K562 (cell line): Measurements from ENCODE around the gene GOT1. TPM values are rescaled to one million over a fixed set of nuclear protein-coding genes. Genes with fewer than 3 reads are reported as not detected.
A peak's percentile ranks its signal among the peaks of the same experiment; 100 is the strongest.

Source experiments
- CBFA2T3 ChIP-seq: fragments of 450-650 bp; IDR thresholded peaks from 2 replicates; pipeline ENCODE4 v1.6.1; 2017
- DLX4 ChIP-seq: fragments of 250-450 bp; sonication (Bioruptor Pico); IDR thresholded peaks from 2 replicates; pipeline ENCODE4 v1.6.1; 2021; ENCODE audit warnings: mild to moderate bottlenecking
- FOXA3 ChIP-seq, 2 experiments: fragments of 450-650 bp in 1 of 2; sonication (generic) in 1 of 2; formaldehyde crosslinking; IDR thresholded peaks in 1 of 2; conservative IDR thresholded peaks in 1 of 2; 2 replicates each; pipeline versions ENCODE4 v1.4.0 to v1.8.0; 2020 to 2022; ENCODE audit warnings: mild to moderate bottlenecking in 2 of 2, missing genetic modification reagents in 1 of 2
- NCOR1 ChIP-seq: fragments of 450-650 bp; IDR thresholded peaks from 2 replicates; pipeline ENCODE4 v1.6.1; 2016; ENCODE audit warnings: mild to moderate bottlenecking, moderate library complexity
- NR2C1 ChIP-seq, 2 experiments: fragments of 450-650 bp; IDR thresholded peaks; 2 replicates each; pipeline ENCODE4 v1.6.1; 2017; ENCODE audit warnings: mild to moderate bottlenecking in 2 of 2, antibody characterized with exemption in 1 of 2, inconsistent platforms in 1 of 2, missing compliant biosample characterization in 1 of 2, missing genetic modification characterization in 1 of 2
- RAD21 ChIP-seq, 2 experiments: fragments of 250-450 bp in 1 of 2; fragments of 450-650 bp in 1 of 2; sonication (Bioruptor Pico) in 1 of 2; formaldehyde crosslinking in 1 of 2; IDR thresholded peaks in 1 of 2; conservative IDR thresholded peaks in 1 of 2; 2 replicates each; pipeline versions ENCODE4 v1.4.0 to v1.8.0; 2020 to 2022; ENCODE audit warnings: mild to moderate bottlenecking in 2 of 2, moderate library complexity in 1 of 2
- RBM14 ChIP-seq: fragments of 200-400 bp; formaldehyde crosslinking; IDR thresholded peaks from 2 replicates; pipeline ENCODE4 v1.6.1; 2018; ENCODE audit warnings: low read depth, mild to moderate bottlenecking, low read length, moderate library complexity, borderline replicate concordance; ENCODE audit not compliant: insufficient read depth
- SMC3 ChIP-seq: conservative IDR thresholded peaks from 2 replicates; pipeline ENCODE4 v1.6.1; 2011; ENCODE audit warnings: low read depth, low read length, improper control_type of control experiment; ENCODE audit not compliant: insufficient read depth
- TCF3 ChIP-seq: sonication (generic); formaldehyde crosslinking; IDR thresholded peaks from 2 replicates; pipeline ENCODE4 v1.4.0; 2020; ENCODE audit warnings: mild to moderate bottlenecking, missing genetic modification reagents
- ZNF175 ChIP-seq: fragments of 200-800 bp; sonication (Bioruptor generic); IDR thresholded peaks from 2 replicates; pipeline ENCODE4 v1.6.1; 2016; ENCODE audit warnings: low read depth, mild to moderate bottlenecking, missing genetic modification characterization, missing compliant biosample characterization
- polyA plus RNA-seq, 8 experiments: library from polyadenylated mRNA; depleted of rRNA in 4 of 8; stranded (reverse) in 5 of 8; unstranded in 3 of 8; fragments of >200 nt; fragmentation: Nextera tagmentation in 2 of 8; fragmentation: Illumina TruSeq in 1 of 8; extraction: Ambion mirVana in 2 of 8; extraction: Trizol in 1 of 8; gene quantifications; 2 replicates each; pipeline versions ENCODE4 v1.2.1 to v1.2.3, GENCODE V29; 2011 to 2014; ENCODE audit warnings: inconsistent platforms in 1 of 8, missing spikeins in 1 of 8
- total RNA-seq, 7 experiments: library from RNA; depleted of rRNA in 6 of 7; stranded (reverse); fragments of >200 nt in 6 of 7; fragmentation: Illumina TruSeq in 2 of 7; extraction: Trizol in 2 of 7; gene quantifications; 2 replicates each; pipeline versions ENCODE4 v1.2.1 to v1.2.3, GENCODE V29; 2011 to 2021; ENCODE audit warnings: low replicate concordance in 1 of 7

The GOT1 gene
- total and polyA plus RNA-seq, 9 of the 15 experiments (the other 6 are each of a cell fraction or from before 2014, with no cell fraction given) = 55.7 to 166 (median 75.4) TPM

GRCh38 chr10:99435986-99436638, 5.7 kb upstream of the GOT1 start (continued):
- TF ChIP-seq DLX4 (CRISPR knock-in tag) = no peak
- TF ChIP-seq ZNF175 = no peak
- 0 out of 2 replicates have a peak, but pooled peaks have one; percentile 19 for TF ChIP-seq SMC3
- TF ChIP-seq FOXA3 (CRISPR knock-in tag; conservative IDR thresholded peaks at IDR 0.05 in 1 of 2, IDR thresholded peaks at IDR 0.05 in 1 of 2) = peak in 1 of 2 experiments; percentile 20; a peak in 1 of 4 replicates
- no peak for TF ChIP-seq NR2C1 (IDR thresholded peaks at IDR 0.05)
- TF ChIP-seq NR2C1 (tag; IDR thresholded peaks at IDR 0.05) = peak; percentile 22; the same call in 1 of the 2 replicates
- TF ChIP-seq RAD21 (CRISPR knock-in tag; conservative IDR thresholded peaks at IDR 0.05 in 1 of 2, IDR thresholded peaks at IDR 0.05 in 1 of 2) = peak; percentile 21 to 45; a peak in 3 of 4 replicates
- peak; percentile 70 for TF ChIP-seq CBFA2T3
- peak; percentile 25; the same call in 1 of the 2 replicates for TF ChIP-seq NCOR1
- TF ChIP-seq RBM14 = no peak
- TF ChIP-seq TCF3 = peak; percentile 53
